HCEC 1CT (cell line): ENCODE results near the gene NETO2.
"Not testable (repeated sequence)": the region's sequence is repeated elsewhere in the genome, so short reads cannot be mapped to it uniquely, and the experiment has no call there.

Experiments
- DNase-seq: peaks from one replicate; pipeline ENCODE4 v3.0.0-alpha.2; 2017

The NETO2 gene

DNA sequence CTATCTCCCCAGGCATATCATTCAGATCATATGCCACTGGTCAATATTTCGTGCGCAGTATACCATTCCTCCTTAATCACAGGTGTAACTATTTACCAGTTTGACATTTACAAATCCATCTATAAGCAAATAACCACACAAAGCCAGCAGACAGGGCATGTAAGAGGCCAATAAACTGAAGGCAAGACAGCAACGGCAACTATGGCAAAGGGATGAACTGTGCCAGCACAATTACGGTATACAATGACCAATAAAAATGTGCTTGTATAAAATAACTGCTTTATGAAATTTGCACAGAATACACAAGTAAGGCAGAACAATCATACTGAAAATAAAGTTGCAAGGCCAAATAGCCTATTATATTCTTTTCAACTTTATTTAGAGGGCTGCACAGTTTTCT is 9.2 kb downstream of the NETO2 start:
- DNase-seq = no peak

DNA sequence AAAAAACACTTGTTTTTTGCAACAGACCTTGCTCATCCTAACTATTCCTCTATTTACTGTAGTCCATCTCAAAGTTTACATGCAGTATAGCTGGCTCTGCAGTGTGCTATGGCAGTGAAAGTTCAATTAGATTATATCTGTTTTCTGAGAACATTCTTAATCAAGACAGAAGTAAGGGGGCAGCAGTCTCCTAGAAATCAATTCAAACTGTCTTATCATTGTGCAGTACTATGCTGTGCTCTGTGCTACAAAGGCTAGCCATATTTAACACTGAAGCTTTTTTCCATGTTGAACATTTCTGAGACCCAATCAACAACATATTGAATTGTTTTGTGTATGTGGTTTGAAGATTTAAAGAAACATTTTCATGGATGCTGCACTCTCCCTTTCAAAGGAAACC is 11.4 kb downstream of the NETO2 start:
- no peak for DNase-seq

- no peak for DNase-seq
Measured at GRCh38 chr16:47129755-47130435, 13.8 kb downstream of the NETO2 start.

GRCh38 chr16:47127541-47127940 is 16.2 kb downstream of the NETO2 start:
- DNase-seq = no peak

- DNase-seq = no peak
Measured at GRCh38 chr16:47125757-47126156, 18.0 kb downstream of the NETO2 start.

DNA sequence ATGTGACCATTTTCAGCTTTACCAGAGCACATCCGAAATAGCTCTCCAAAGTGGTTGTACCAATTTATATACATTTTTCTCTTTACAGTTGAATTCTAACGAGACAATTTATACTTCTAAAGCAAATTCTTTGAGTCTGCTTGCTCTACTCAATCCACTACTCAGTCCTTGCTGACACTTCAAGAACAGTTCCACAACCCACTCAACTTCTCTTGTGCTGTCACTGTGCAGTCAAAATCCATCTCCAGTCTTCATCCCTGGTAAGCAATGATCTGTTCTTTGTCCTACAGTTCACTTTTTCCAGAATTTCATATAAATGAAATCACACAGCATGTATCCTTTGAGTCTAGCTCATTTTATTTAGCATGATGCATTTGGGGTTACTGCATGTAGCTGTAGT is 30.6 kb downstream of the NETO2 start:
- DNase-seq = no peak

- DNase-seq = peak; percentile 6
Measured at GRCh38 chr16:47110939-47111338, 32.8 kb downstream of the NETO2 start.

DNA sequence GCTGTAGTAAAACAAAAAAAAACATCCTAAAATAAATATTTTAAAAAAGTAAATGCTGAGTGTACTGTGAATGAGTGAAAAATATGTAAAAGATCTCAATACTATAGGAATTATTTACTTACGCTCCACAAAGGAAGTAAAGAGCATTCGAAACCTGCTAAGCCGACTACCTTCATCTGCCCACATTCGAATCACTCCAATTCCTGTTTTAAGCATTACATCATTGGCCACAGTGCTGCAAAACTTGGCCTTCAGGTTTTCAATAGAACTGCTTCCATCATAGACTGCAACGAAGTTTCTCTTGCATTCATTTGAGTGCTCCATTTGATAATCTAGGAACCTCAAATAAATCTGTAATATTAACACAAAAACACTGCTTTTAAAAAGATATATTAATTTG is 34.4 kb downstream of the NETO2 start:
- DNase-seq = no peak

GRCh38 chr16:47102921-47103320 is 40.8 kb downstream of the NETO2 start:
- DNase-seq = not testable (repeated sequence)

- DNase-seq = not testable (repeated sequence)
Measured at GRCh38 chr16:47097154-47097553, 46.6 kb downstream of the NETO2 start.

DNA sequence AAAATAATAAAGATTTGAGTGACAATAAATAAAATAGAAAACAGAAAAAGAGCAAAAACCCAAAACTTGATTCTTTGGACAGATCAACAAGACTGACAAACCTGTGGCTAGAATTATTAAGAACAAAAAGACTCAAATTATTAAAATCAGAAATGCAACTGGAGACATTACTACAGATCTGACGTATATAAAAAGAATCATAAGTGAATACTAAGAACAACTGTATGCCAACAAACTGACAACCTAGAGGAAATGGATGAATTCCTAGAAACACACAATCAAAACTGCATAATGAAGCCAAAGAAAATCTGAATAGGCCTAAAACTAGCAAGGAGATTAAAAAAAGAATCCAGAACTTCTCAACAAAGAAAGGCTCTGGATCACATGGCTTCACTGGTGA is 47.4 kb downstream of the NETO2 start:
- DNase-seq = no peak

GRCh38 chr16:47084198-47084597 is 59.5 kb downstream of the NETO2 start:
- DNase-seq = no peak

DNA sequence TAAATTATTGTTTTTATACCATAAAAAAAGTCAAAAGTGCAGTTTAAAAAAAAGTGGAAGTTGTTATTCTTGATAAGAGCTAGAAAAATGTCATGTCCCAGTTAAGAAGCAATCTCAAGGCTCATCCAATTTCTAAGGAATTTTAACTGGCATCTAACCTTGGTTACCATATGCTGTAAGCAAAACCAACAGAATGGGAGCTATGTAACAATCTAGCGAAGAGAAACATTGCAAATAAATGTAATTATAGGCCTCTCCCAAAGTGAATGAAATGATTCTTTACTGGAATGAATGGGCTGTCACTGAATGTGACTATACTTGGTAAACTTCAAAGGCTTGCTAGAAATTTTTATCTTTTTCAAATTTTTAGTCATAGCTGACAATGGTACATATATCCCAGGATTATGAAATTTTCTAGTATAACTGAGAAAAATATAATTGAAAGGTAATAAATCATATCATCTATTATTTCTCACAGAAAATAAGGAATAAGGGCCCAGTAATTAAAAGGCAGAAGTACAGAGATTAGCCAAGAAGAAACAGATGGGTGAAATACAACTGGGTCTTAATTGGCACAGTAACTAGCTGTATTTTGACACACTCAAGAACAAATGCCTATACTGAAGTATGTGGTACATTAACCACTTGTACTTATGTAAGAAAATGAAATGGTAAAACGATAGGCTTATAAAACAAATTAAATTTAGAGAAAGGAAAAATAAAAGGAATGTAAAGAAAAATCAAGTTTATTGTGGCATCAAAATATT is 61.5 kb downstream of the NETO2 start:
- no peak for DNase-seq

GRCh38 chr16:47081115-47081514 is 62.6 kb downstream of the NETO2 start:
- no peak for DNase-seq

GRCh38 chr16:47079860-47080259 is 63.9 kb downstream of the NETO2 start:
- no peak for DNase-seq

- no peak for DNase-seq
Measured at GRCh38 chr16:47073223-47074155, 70.3 kb downstream of the NETO2 start.

DNA sequence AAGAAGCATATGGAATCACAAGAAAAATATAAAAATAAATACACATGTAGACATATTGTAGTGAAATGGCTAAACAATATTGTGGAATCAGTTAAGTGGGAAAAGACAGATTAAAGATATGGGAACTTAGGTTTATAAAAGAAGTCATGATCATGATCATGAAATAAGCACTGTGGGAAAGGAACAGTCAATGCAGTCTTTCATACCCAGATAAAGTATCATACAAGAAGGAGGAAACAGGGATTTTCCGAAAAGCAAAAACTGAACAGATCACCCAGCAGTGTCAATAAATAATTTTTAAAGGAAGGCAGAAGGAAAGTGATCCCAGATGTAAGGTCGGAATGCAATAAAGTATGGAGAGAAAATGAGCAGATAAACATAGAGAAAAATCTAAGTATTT is 71.6 kb downstream of the NETO2 start:
- DNase-seq = no peak

DNA sequence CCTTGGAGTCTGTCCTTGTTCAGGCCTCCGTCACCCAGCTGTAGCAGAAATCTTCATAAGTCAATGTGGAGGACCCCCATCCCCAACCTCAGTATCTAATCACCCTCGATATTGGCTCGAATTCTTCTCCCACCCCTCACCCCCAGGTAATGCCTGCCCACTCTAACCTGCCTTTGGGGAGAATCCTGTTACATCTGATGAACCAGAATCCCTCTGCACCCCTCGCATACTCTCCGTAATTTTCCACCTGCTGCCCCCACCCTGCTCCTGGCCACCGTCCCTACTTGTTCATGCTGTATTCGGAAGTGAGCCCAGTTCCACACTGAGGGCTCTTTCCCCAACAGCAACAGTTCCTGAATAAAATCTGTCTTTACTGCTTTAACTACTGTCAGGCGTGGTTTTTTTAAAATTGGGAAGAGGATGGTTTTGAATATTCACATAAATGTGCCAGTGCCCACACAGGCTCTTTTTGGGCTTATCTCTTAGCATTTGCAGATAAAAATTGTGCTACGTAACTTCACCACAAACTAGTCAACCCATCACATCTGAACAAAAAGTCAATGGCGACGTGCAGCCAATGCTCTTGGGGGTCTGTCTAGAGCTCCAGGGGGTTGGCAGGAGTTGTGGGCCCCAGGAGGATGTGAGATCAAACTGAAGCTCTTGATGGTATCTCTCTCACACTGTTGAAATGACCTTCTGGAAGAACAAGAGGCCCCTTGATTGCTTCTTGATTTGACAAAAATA is 73.7 kb downstream of the NETO2 start:
- no peak for DNase-seq

DNA sequence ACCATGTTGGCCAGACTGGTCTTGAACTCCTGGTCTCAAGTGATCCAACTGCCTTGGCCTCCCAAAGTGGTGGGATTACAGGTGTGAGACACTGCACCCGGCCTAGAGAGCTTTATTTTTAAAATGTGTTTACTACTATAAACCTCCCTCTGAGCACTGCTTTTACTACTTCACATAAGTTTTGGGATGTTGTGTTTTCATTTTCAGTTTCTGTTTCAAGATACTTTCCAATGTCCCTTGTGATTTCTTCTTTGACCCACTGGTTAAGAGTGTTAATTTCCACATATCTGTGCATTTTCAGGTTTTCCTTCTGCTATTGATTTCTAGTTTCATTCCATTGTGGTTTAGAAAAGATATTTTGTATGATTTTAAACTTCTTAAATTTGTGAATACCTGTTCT is 74.4 kb downstream of the NETO2 start:
- DNase-seq = no peak

DNA sequence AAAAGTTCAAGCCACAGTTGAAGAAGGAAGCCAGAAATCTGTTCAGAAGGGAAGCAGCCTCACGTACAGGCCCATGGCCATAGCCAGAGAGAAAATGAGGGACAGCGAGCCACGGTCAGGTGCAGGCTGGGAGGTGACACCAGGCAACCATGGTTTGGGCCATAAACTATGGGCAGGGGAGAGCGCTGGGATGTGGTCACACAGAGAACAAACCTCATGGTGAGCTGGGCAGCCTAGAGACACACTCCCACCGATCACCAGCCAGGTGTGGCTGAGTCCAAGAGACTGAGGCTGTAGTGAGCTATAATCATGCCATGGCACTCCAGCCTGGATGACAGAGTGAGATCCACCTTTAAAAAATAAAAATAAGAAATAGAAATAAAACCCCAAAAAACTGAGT is 76.5 kb downstream of the NETO2 start:
- DNase-seq = no peak

GRCh38 chr16:47065766-47066688 is 77.7 kb downstream of the NETO2 start:
- DNase-seq = no peak

DNA sequence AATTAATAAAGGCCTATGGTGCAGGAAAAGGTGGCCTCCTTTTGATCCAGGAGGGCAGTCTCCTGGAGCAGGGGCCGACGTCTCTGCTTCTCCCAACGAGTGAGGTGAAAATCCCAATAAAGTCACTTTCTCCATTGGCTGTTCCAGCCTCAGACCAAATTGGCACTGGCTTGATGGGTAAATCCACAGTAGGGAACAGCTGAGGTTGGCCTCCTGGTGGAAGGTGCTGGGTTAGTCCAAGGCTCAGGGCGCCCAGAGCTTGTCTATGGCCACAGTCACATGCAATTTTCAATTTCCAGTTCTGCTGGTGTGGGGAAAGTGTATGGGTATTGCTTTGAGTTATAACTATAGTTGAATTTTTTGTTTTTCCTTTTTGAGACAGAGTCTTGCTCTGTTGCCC is 79.0 kb downstream of the NETO2 start:
- DNase-seq = no peak
